Kidney (tissue), 14 donors: ENCODE measurements around the gene MDM2. TPM values are rescaled to one million over a fixed set of nuclear protein-coding genes. Genes with fewer than 3 reads are reported as not detected.

Experiments
- DNase-seq, 5 donors: peaks; one replicate each; pipeline ENCODE4 v3.0.0-alpha.2; 2013 to 2020
- FAIRE-seq: peaks from 2 replicates; lab custom pipeline; 2012; peaks lifted over from hg19 to GRCh38; lab: Jason Lieb, UNC
- H3K27ac ChIP-seq, 2 donors: one replicate each; pipeline ENCODE4 v1.7.0; 2013; ENCODE audit warnings: low read depth in 2 of 2, low read length in 2 of 2, inconsistent platforms in 1 of 2
- H3K27me3 ChIP-seq: one replicate; pipeline ENCODE4 v1.7.1; 2013; ENCODE audit warnings: low read length, inconsistent platforms; ENCODE audit not compliant: control insufficient read depth, insufficient read depth
- H3K36me3 ChIP-seq, 3 donors: one replicate each; pipeline versions ENCODE4 v1.7.0 to v1.7.1; 2013; ENCODE audit warnings: low read length in 3 of 3, control low read depth in 1 of 3, inconsistent platforms in 1 of 3; ENCODE audit not compliant: insufficient read depth in 3 of 3, control insufficient read depth in 2 of 3
- H3K4me1 ChIP-seq, 3 donors: one replicate each; pipeline versions ENCODE4 v1.7.0 to v1.7.1; 2013; ENCODE audit warnings: low read length in 3 of 3, inconsistent platforms in 1 of 3, low read depth in 1 of 3; ENCODE audit not compliant: control insufficient read depth in 2 of 3, insufficient read depth in 2 of 3
- H3K4me3 ChIP-seq, 3 donors: one replicate each; pipeline versions ENCODE4 v1.7.0 to v1.8.1; 2013; ENCODE audit warnings: low read length in 3 of 3, control low read depth in 1 of 3, inconsistent platforms in 1 of 3
- H3K9ac ChIP-seq, 3 donors: one replicate each; pipeline versions ENCODE4 v1.7.0 to v1.7.1; 2013; ENCODE audit warnings: low read length in 3 of 3, control low read depth in 1 of 3, inconsistent platforms in 1 of 3
- H3K9me3 ChIP-seq, 3 donors: one replicate each; pipeline versions ENCODE4 v1.7.0 to v1.7.1; 2013; ENCODE audit warnings: low read length in 3 of 3, control low read depth in 1 of 3, inconsistent platforms in 1 of 3; ENCODE audit not compliant: control insufficient read depth in 2 of 3, insufficient read depth in 1 of 3
- CTCF ChIP-seq: IDR thresholded peaks from 3 replicates; pipeline ENCODE4 v1.5.1; 2012; ENCODE audit warnings: mild to moderate bottlenecking, moderate library complexity, borderline replicate concordance; ENCODE audit not compliant: insufficient read depth; ENCODE audit errors: extremely low read depth
- intact Hi-C: fragments of 100-400 bp; cut with DNase I; formaldehyde crosslinking; loops from one replicate; pipeline ENCODE4 v1.11.1; 2022
- polyA plus RNA-seq: library from polyadenylated mRNA; stranded (reverse); fragments of 350-450 nt; fragmentation: Illumina TruSeq; extraction: RNeasy Lipid Tissue Mini Kit (QIAGEN cat#74804); gene quantifications from one replicate; pipeline ENCODE4 v1.2.3, GENCODE V29; 2014; ENCODE audit warnings: low read depth, low replicate concordance; ENCODE audit not compliant: insufficient read depth
- total RNA-seq: library from RNA; stranded (reverse); fragmentation: NEBNext Ultra II Directional; extraction: Animal tissue kit (Norgen Biotek cat#: 25700); gene quantifications from one replicate; pipeline ENCODE4 v1.2.1, GENCODE V29; 2021
- donor health status: control.
- donor health status: control.
- donor health status: control.
- donor health status: control.
- donor health status: control.
- donor health status: DM: yes; HTN: yes; CAD: no.
- donor health status: Normal renal cell carcinoma (clear cell type).

The MDM2 gene
- total and polyA plus RNA-seq, 2 donors from 2014 or later: 38.5 to 103 TPM

- Histone ChIP-seq H3K4me1 (no peaks in the 10 kb centered on the region), H3K9me3 (no peaks in the 10 kb centered on the region), H3K9ac (no peak overlapping the region), H3K27me3 (no peaks in the 10 kb centered on the region), H3K27ac (no peak overlapping the region), H3K36me3 (no peaks in the 10 kb centered on the region), H3K4me3 (no peak overlapping the region)
- DNase-seq (no peak), FAIRE-seq (no peak)
- intact Hi-C loops: no loop called here
- TF ChIP-seq CTCF: no peak
Observed at GRCh38 chr12:68780731-68781130, 27.2 kb upstream of the MDM2 start.

- Histone ChIP-seq H3K9me3 (no peaks in the 10 kb centered on the region), H3K36me3 (no peaks in the 10 kb centered on the region), H3K27me3 (no peaks in the 10 kb centered on the region), H3K4me1 (no peaks in the 10 kb centered on the region), H3K9ac (no peak overlapping the region), H3K27ac (no peak overlapping the region), H3K4me3 (no peak overlapping the region)
- intact Hi-C loops: no loop called here
- DNase-seq (no peak), FAIRE-seq (no peak)
- no peak for TF ChIP-seq CTCF
Observed at GRCh38 chr12:68781728-68782127, 26.2 kb upstream of the MDM2 start.

GRCh38 chr12:68784015-68784414 is 24.0 kb upstream of the MDM2 start:
- TF ChIP-seq CTCF: no peak
- DNase-seq (no peak), FAIRE-seq (no peak)
- Histone ChIP-seq H3K4me3 (no peak overlapping the region), H3K9ac (no peak overlapping the region), H3K27me3 (no peaks in the 10 kb centered on the region), H3K27ac (no peak overlapping the region), H3K9me3 (no peaks in the 10 kb centered on the region), H3K36me3 (no peaks in the 10 kb centered on the region), H3K4me1 (no peaks in the 10 kb centered on the region)
- intact Hi-C loops: no loop called here

- no peak for TF ChIP-seq CTCF
- no peak for FAIRE-seq
- no peaks in the 10 kb centered on the region for H3K4me1 ChIP-seq
- no peaks in the 10 kb centered on the region for H3K27me3 ChIP-seq
- H3K9me3 ChIP-seq: no peaks in the 10 kb centered on the region
- no peaks in the 10 kb centered on the region for H3K36me3 ChIP-seq
- no peak overlapping the region for H3K27ac ChIP-seq
- DNase-seq: no peak
- H3K9ac ChIP-seq: no peak overlapping the region
- intact Hi-C loops: no loop called here
- H3K4me3 ChIP-seq: no peak overlapping the region
Observed at GRCh38 chr12:68785358-68785757, 22.6 kb upstream of the MDM2 start.
